ENCODE results near the gene PLXNA2. TPM values are rescaled to one million over a fixed set of nuclear protein-coding genes. Genes with fewer than 3 reads are reported as not detected.
A peak's percentile ranks its signal among the peaks of the same experiment; 100 is the strongest.

Gene PLXNA2
- polyA plus RNA-seq: 0.15 TPM

- H3K4me1 Mint-ChIP-seq: peaks cover 3 to 7% (median 6%) of the 10 kb centered on the region in 3 donors
- no peaks in the 10 kb centered on the region for H3K9me3 Mint-ChIP-seq
- H3K4me3 Mint-ChIP-seq: peak within 1 kb of the TSS; percentile 80 to 95 (median 90)
- peak within 1 kb of the TSS; percentile 5 to 85 (median 78) for H3K27ac Mint-ChIP-seq
- H3K27me3 Mint-ChIP-seq: peaks cover 15% of the 10 kb centered on the region
- no peaks in the 10 kb centered on the region for H3K36me3 Mint-ChIP-seq
Measured at GRCh38 chr1:208243967-208244916, at the start of gene PLXNA2. Gene PLXNA2 (minus strand): TSS chr1:208244384. CDS start chr1:208217922, 26,462 bp downstream.

GRCh38 chr1:208292908-208293307 is 48.7 kb upstream of the PLXNA2 start:
- Mint-ChIP-seq H3K9me3 (no peaks in the 10 kb centered on the region), H3K27ac (no peak overlapping the region)

GRCh38 chr1:208291923-208292711 is 47.9 kb upstream of the PLXNA2 start:
- Mint-ChIP-seq H3K4me1 (no peaks in the 10 kb centered on the region), H3K27me3 (no peaks in the 10 kb centered on the region)

More at GRCh38 chr1:208292908-208293307, 48.7 kb upstream of the PLXNA2 start:
- H3K27me3 Mint-ChIP-seq: no peaks in the 10 kb centered on the region
- H3K4me3 Mint-ChIP-seq: no peak overlapping the region
- H3K4me1 Mint-ChIP-seq: no peaks in the 10 kb centered on the region
- no peaks in the 10 kb centered on the region for H3K36me3 Mint-ChIP-seq

GRCh38 chr1:208291129-208291528 is 46.9 kb upstream of the PLXNA2 start:
- Mint-ChIP-seq H3K27ac (no peak overlapping the region), H3K4me3 (no peak overlapping the region), H3K36me3 (no peaks in the 10 kb centered on the region), H3K4me1 (no peaks in the 10 kb centered on the region), H3K27me3 (no peaks in the 10 kb centered on the region), H3K9me3 (no peaks in the 10 kb centered on the region)

More at GRCh38 chr1:208291923-208292711, 47.9 kb upstream of the PLXNA2 start:
- H3K4me3 Mint-ChIP-seq: no peak overlapping the region
- H3K9me3 Mint-ChIP-seq: no peaks in the 10 kb centered on the region
- no peaks in the 10 kb centered on the region for H3K36me3 Mint-ChIP-seq
- no peak overlapping the region for H3K27ac Mint-ChIP-seq

- H3K4me1 Mint-ChIP-seq: no peaks in the 10 kb centered on the region
- no peak overlapping the region for H3K4me3 Mint-ChIP-seq
- H3K27me3 Mint-ChIP-seq: no peaks in the 10 kb centered on the region
- peaks cover 0 to 2% (median 0%) of the 10 kb centered on the region in 3 donors for H3K9me3 Mint-ChIP-seq
- no peaks in the 10 kb centered on the region for H3K36me3 Mint-ChIP-seq
- no peak overlapping the region for H3K27ac Mint-ChIP-seq
Measured at GRCh38 chr1:208289716-208290115, 45.5 kb upstream of the PLXNA2 start.

- H3K27me3 Mint-ChIP-seq: no peaks in the 10 kb centered on the region
- H3K36me3 Mint-ChIP-seq: no peaks in the 10 kb centered on the region
- H3K4me1 Mint-ChIP-seq: no peaks in the 10 kb centered on the region
- no peak overlapping the region for H3K4me3 Mint-ChIP-seq
- peak overlapping the region in 1 of 3 donors; percentile 21 for H3K27ac Mint-ChIP-seq
- peaks cover 0 to 2% (median 0%) of the 10 kb centered on the region in 3 donors for H3K9me3 Mint-ChIP-seq
Measured at GRCh38 chr1:208288495-208288894, 44.3 kb upstream of the PLXNA2 start.

GRCh38 chr1:208280681-208281450 is 36.7 kb upstream of the PLXNA2 start:
- Mint-ChIP-seq H3K27me3 (peaks cover 7% of the 10 kb centered on the region), H3K4me3 (no peak overlapping the region), H3K9me3 (peaks cover 0 to 2% (median 0%) of the 10 kb centered on the region in 3 donors), H3K27ac (no peak overlapping the region), H3K36me3 (no peaks in the 10 kb centered on the region), H3K4me1 (peaks cover 0 to 3% (median 2%) of the 10 kb centered on the region in 3 donors)

GRCh38 chr1:208279826-208280588 is 35.8 kb upstream of the PLXNA2 start:
- H3K27me3 Mint-ChIP-seq: peaks cover 12% of the 10 kb centered on the region
- H3K9me3 Mint-ChIP-seq: peaks cover 0 to 1% (median 0%) of the 10 kb centered on the region in 3 donors
- H3K4me1 Mint-ChIP-seq: peaks cover 0 to 3% (median 2%) of the 10 kb centered on the region in 3 donors
- no peaks in the 10 kb centered on the region for H3K36me3 Mint-ChIP-seq
- no peak overlapping the region for H3K27ac Mint-ChIP-seq
- no peak overlapping the region for H3K4me3 Mint-ChIP-seq

- Mint-ChIP-seq H3K36me3 (no peaks in the 10 kb centered on the region), H3K9me3 (no peaks in the 10 kb centered on the region), H3K4me3 (no peak overlapping the region), H3K27ac (no peak overlapping the region), H3K4me1 (peaks cover 0 to 3% (median 2%) of the 10 kb centered on the region in 3 donors), H3K27me3 (peaks cover 16% of the 10 kb centered on the region)
Measured at GRCh38 chr1:208278638-208279037, 34.5 kb upstream of the PLXNA2 start.

- Mint-ChIP-seq H3K4me3 (no peak overlapping the region), H3K4me1 (peaks cover 0 to 3% (median 2%) of the 10 kb centered on the region in 3 donors), H3K36me3 (no peaks in the 10 kb centered on the region), H3K27me3 (peaks cover 19% of the 10 kb centered on the region), H3K9me3 (no peaks in the 10 kb centered on the region), H3K27ac (no peak overlapping the region)
Measured at GRCh38 chr1:208276757-208277435, 32.7 kb upstream of the PLXNA2 start.

- Mint-ChIP-seq H3K9me3 (no peaks in the 10 kb centered on the region), H3K4me1 (peaks cover 0 to 3% (median 0%) of the 10 kb centered on the region in 3 donors), H3K36me3 (no peaks in the 10 kb centered on the region), H3K27me3 (peaks cover 24% of the 10 kb centered on the region), H3K27ac (no peak overlapping the region), H3K4me3 (no peak overlapping the region)
Measured at GRCh38 chr1:208275083-208275482, 30.9 kb upstream of the PLXNA2 start.

- H3K27me3 Mint-ChIP-seq: peaks cover 25% of the 10 kb centered on the region
- no peak overlapping the region for H3K4me3 Mint-ChIP-seq
- H3K4me1 Mint-ChIP-seq: peaks cover 0 to 3% (median 0%) of the 10 kb centered on the region in 3 donors
- no peaks in the 10 kb centered on the region for H3K9me3 Mint-ChIP-seq
- no peak overlapping the region for H3K27ac Mint-ChIP-seq
- H3K36me3 Mint-ChIP-seq: no peaks in the 10 kb centered on the region
Measured at GRCh38 chr1:208273386-208274017, 29.3 kb upstream of the PLXNA2 start.

GRCh38 chr1:208272713-208273112 is 28.5 kb upstream of the PLXNA2 start:
- no peaks in the 10 kb centered on the region for H3K36me3 Mint-ChIP-seq
- peaks cover 0 to 3% (median 0%) of the 10 kb centered on the region in 3 donors for H3K4me1 Mint-ChIP-seq
- no peak overlapping the region for H3K27ac Mint-ChIP-seq
- H3K4me3 Mint-ChIP-seq: no peak overlapping the region
- no peaks in the 10 kb centered on the region for H3K9me3 Mint-ChIP-seq
- H3K27me3 Mint-ChIP-seq: peaks cover 30% of the 10 kb centered on the region

Measured in IgD-negative memory B cell (primary cell).